Ishikawa (cell line): ENCODE results near the gene C6orf132.

Experiments used
- CEBPB ChIP-seq: IDR thresholded peaks from 2 replicates; pipeline ENCODE4 v1.6.1; 2012
- CREB1 ChIP-seq: IDR thresholded peaks from 2 replicates; pipeline ENCODE4 v1.6.1; 2012; ENCODE audit warnings: low read depth
- EGR1 ChIP-seq: IDR thresholded peaks from 2 replicates; pipeline ENCODE4 v1.6.1; 2012
- EP300 ChIP-seq: IDR thresholded peaks from 2 replicates; pipeline ENCODE4 v1.6.1; 2012; ENCODE audit warnings: borderline replicate concordance
- FOXM1 ChIP-seq: IDR thresholded peaks from 2 replicates; pipeline ENCODE4 v1.6.1; 2012; ENCODE audit warnings: low read depth, borderline replicate concordance
- NFIC ChIP-seq: IDR thresholded peaks from 2 replicates; pipeline ENCODE4 v1.6.1; 2012
- RAD21 ChIP-seq: IDR thresholded peaks from 2 replicates; pipeline ENCODE4 v1.6.1; 2012; ENCODE audit warnings: low read depth
- TAF1 ChIP-seq: IDR thresholded peaks from 2 replicates; pipeline ENCODE4 v1.6.1; 2012; ENCODE audit warnings: low read depth, mild to moderate bottlenecking
- TCF12 ChIP-seq: IDR thresholded peaks from 2 replicates; pipeline ENCODE4 v1.6.1; 2012; ENCODE audit warnings: low read depth
- TEAD4 ChIP-seq: IDR thresholded peaks from 2 replicates; pipeline ENCODE4 v1.6.1; 2012
- YY1 ChIP-seq: IDR thresholded peaks from 2 replicates; pipeline ENCODE4 v1.6.1; 2012; ENCODE audit warnings: low read depth
- ZBTB7A ChIP-seq: IDR thresholded peaks from 2 replicates; pipeline ENCODE4 v1.6.1; 2012; ENCODE audit warnings: low read depth
- TF ChIP-seq, protein P1 (sequence below): IDR thresholded peaks from 2 replicates; pipeline ENCODE4 v1.6.1; 2012
- TF ChIP-seq, protein P2 (sequence below): IDR thresholded peaks from 2 replicates; pipeline ENCODE4 v1.6.1; 2012
- TF ChIP-seq, protein P3 (sequence below): IDR thresholded peaks from 2 replicates; pipeline ENCODE4 v1.6.1; 2012; ENCODE audit warnings: low read depth, mild to moderate bottlenecking

Gene C6orf132

DNA sequence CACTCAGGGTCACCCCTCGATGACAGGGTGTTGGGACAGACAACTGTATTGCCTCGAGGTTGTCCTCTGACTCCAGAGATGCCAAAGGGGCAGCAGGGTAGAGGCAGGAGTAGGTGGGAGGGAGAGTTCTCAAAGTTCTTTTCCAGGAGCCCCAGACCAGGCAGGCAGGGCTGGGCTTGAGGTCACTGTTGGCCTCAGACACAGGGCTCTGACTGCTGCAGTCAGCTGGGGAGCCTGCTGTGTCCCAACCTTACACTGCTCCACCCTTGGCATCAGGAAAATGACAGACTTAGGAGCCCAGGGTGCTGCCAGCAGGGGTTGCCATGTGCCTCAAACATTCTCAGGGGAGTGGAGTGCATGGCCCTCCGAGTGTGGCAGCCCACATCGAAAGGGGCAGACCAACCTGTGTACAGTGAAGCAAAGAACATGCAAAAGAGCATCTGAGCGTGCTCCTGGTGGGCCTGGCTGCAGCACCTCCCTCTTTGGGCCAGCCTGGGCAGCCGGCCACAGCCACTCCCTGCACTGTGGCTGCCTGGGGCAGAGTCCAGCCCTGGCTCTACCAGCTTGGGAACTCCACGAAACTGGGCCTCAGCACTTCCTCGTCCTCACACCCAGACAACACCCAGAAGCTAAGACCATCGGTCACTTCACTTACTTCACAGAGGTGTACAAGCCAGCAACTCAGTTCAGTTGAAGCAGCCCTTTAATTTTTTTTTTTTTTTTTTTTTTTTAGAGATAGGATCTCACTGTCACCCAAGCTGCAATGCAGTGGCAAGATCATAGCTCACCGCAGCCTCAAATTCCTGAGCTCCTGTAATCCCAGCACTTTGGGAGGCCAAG is 24.0 kb downstream of the C6orf132 start:
- TF ChIP-seq, protein P1, sequence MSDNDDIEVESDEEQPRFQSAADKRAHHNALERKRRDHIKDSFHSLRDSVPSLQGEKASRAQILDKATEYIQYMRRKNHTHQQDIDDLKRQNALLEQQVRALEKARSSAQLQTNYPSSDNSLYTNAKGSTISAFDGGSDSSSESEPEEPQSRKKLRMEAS, result peak; percentile 88
- TF ChIP-seq ZBTB7A, result peak; percentile 48; the same call in 1 of the 2 replicates
- TF ChIP-seq TAF1, result no peak
- TF ChIP-seq EP300, result peak; percentile 58
- peak; percentile 84 for TF ChIP-seq TCF12
- peak; percentile 65 for TF ChIP-seq NFIC
- no peak for TF ChIP-seq RAD21
- TF ChIP-seq TEAD4, result peak; percentile 74

DNA sequence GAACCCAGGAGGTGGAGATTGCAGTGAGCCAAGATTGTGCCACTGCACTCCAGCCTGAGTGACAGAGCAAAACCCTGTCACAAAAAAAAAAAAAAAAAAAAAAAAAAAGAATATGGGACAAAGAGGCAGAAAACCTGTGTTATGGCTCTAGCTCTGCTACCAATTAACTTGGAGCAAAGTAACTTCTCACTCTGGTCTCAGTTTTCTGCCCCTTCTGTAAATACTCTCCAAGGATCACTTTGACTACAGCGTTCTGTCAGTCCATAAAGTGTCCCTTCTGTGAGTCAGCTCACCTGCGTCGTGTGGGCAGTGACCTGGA is 24.6 kb downstream of the C6orf132 start:
- TF ChIP-seq TCF12 (no peak), FOXM1 (no peak), YY1 (no peak), CEBPB (no peak), EGR1 (no peak), RAD21 (no peak), TAF1 (no peak), ZBTB7A (no peak), EP300 (no peak), CREB1 (no peak), NFIC (no peak), TEAD4 (no peak)
- TF ChIP-seq, protein P2, sequence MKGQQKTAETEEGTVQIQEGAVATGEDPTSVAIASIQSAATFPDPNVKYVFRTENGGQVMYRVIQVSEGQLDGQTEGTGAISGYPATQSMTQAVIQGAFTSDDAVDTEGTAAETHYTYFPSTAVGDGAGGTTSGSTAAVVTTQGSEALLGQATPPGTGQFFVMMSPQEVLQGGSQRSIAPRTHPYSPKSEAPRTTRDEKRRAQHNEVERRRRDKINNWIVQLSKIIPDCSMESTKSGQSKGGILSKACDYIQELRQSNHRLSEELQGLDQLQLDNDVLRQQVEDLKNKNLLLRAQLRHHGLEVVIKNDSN, result no peak
- TF ChIP-seq, protein P3, sequence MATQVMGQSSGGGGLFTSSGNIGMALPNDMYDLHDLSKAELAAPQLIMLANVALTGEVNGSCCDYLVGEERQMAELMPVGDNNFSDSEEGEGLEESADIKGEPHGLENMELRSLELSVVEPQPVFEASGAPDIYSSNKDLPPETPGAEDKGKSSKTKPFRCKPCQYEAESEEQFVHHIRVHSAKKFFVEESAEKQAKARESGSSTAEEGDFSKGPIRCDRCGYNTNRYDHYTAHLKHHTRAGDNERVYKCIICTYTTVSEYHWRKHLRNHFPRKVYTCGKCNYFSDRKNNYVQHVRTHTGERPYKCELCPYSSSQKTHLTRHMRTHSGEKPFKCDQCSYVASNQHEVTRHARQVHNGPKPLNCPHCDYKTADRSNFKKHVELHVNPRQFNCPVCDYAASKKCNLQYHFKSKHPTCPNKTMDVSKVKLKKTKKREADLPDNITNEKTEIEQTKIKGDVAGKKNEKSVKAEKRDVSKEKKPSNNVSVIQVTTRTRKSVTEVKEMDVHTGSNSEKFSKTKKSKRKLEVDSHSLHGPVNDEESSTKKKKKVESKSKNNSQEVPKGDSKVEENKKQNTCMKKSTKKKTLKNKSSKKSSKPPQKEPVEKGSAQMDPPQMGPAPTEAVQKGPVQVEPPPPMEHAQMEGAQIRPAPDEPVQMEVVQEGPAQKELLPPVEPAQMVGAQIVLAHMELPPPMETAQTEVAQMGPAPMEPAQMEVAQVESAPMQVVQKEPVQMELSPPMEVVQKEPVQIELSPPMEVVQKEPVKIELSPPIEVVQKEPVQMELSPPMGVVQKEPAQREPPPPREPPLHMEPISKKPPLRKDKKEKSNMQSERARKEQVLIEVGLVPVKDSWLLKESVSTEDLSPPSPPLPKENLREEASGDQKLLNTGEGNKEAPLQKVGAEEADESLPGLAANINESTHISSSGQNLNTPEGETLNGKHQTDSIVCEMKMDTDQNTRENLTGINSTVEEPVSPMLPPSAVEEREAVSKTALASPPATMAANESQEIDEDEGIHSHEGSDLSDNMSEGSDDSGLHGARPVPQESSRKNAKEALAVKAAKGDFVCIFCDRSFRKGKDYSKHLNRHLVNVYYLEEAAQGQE, result no peak
- TF ChIP-seq, protein P1, result no peak

DNA sequence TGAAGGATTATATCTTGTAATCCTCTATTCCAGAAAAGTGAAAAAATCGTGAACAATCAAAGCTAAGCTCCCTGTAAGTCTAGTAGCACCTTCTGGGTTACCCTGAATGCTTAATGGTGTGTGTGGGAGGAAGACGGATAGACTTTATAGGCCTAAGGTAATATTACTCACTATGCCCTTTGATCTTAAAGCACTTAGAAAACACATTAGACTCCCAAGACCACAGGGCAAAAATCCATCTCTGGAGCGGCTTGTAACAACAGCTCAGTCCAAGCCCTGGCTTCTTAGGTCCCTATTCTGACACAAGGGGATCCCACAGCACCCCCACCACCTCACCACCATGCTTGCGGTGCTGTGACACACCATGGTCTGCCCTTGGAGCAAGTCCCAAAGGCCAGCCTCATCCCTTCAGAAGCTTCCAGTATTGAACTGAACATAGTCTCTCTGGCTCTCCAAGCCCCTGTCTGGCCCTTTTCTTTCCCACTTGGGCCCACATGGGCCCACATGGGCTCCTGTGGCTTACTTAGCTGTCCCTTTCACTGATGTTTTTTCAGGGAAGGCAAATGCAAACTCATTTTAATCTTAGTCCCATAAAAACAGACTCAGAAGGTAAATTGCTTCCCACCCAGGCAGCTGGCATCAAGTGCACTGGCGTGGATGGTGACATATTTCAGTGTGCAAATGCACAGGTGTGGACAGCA is 28.3 kb downstream of the C6orf132 start:
- TF ChIP-seq TCF12 (no peak), YY1 (no peak), CREB1 (no peak), EP300 (no peak), FOXM1 (no peak), RAD21 (no peak)
- TF ChIP-seq, protein P1, result no peak

DNA sequence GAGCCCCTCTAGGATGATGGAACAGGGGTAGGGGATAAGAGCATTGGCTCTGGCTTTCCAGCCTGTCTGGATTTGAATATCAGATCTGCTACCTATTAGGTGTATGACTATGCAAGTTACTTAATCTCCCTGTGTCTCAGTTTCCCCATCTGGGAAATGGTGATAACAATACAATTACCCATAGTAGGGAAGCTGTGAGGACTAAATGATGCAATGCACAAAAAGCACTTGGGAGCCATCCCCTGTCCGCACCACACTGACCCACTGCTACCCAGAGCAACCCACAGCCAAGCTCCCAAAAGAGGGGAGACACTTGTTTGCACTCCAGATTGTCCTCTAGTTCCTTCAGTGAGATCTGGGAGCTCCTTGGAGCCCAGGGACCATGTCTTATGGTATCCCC is 30.1 kb downstream of the C6orf132 start:
- TF ChIP-seq, protein P2, result no peak
- no peak for TF ChIP-seq EP300
- TF ChIP-seq FOXM1, result no peak
- TF ChIP-seq EGR1, result no peak
- no peak for TF ChIP-seq TEAD4
- TF ChIP-seq, protein P1, result no peak
- no peak for TF ChIP-seq CREB1

DNA sequence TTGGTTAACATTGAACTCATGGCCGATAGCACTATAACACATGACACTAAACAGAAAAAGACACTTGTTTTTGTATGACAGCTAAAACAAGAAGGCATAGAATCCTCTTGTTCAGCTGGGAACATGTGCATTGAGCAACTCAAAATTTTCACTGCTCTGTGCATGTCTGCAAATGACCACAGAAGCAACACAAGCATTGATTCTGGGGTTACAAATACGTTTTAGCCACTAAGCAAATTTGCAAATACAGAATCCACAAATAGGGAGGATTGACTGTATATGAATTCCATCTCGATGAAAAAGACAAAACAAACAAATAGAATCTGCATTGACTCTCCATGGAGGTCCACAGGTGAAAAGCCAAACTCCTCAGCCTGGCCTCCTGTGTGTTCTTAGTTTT is 31.7 kb downstream of the C6orf132 start:
- TF ChIP-seq ZBTB7A, result no peak
- TF ChIP-seq, protein P3, result no peak
